Smooth muscle cell of the brain vasculature (primary cell): ENCODE results near the gene ZNF567.
"Not testable (repeated sequence)": the region's sequence is repeated elsewhere in the genome, so short reads cannot be mapped to it uniquely, and the experiment has no call there.

ENCODE experiments used
- DNase-seq: peaks from one replicate; pipeline ENCODE4 v3.0.0-alpha.2; 2012; ENCODE audit warnings: low read depth, low spot score

ZNF567 gene

DNA sequence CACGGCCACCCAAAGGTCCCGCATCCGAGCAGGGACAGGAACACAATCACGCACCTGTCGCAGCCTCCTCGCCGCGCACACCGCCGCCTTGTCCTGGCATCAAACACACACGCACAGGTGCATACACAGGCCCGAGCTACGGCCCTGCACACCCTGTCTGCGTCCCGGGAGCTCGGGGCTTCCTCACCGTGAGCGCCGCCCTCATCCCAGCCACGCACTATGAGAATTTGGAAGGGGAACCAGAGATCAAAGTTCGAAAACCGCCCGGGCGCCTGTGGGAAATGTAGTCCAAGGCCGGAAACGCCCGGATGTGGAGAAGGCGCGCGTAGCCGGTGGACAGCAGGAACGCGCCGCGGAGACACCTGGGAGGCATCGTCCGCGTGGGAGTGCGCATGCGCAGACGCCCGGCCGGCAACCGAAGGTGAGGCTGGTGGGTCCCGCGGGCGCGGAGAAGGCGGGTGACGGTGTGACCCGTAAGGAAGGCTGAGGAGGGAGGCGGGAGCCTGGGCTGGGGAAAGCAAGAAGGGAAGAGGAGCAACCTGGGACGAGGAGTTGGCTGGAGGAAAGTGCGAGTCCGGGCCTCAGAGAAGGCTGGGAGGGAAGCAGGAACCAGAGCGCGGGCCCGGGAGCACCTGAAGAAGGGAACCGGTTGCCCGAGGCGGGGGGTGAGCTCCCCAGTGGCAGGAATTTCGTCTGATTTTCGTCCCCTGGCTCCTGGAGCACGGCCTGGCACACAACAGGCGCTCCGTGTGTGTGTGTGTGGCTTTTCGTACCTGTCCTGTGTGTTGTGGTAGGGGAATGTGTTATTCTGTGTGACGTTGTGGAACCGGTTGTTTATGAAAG, at the start of gene ZNF567:
Gene ZNF567, plus strand, starts transcription at position 399 of the 843 bp plus-strand sequence. CDS start 7,256 bp downstream, outside the sequence.
- DNase-seq, result peak; percentile 78

DNA sequence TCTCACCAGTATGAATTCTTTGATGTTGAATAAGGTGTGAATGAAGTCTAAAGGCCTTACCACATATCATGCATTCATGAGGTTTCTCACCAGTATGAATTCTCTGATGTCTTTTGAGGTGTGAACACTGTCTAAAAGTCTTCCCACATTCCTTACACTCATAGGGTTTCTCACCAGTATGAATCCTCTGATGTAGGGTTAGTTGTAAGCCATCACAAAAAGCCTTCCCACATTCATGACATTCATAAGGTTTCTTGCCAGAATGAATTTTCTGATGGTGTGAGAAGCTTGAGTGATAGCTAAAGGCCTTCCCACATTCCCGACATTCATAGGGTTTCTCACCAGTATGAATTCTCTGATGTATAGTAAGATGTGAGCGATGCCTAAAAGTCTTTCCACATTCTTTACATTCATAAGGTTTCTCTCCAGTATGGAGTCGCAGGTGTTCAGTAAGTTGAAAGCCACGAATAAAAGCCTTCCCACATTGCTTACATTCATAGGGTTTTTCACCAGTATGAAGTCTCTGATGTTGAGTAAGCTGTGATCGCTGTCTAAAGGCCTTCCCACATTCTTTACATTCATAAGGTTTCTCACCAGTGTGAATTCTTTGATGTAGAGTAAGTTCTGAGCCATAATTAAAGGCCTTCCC, 48.4 kb upstream of the ZNF567 start:
- no peak for DNase-seq

GRCh38 chr19:36646746-36647145, 40.7 kb upstream of the ZNF567 start:
- no peak for DNase-seq

GRCh38 chr19:36652958-36653357, 34.5 kb upstream of the ZNF567 start:
- no peak for DNase-seq

DNA sequence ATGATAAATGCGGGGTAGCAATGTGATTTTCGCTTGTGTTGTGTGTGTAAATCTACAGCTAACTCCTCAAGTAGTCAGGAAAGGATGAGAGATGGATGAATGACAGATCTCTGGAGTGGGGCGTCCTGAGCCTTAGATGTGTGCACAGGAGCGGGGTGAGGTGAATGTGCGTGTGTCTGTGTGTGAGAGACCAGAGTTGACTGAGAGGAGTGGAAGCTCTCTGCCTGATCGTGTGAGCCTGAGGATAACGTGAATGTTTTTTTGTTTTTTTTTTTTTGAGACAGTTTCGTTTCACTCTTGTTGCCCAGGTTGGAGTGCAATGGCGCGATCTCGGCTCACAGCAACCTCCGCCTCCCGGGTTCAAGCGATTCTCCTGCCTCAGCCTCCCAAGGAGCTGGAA, 21.6 kb upstream of the ZNF567 start:
- no peak for DNase-seq

GRCh38 chr19:36668646-36669045, 18.8 kb upstream of the ZNF567 start:
- DNase-seq, result no peak

DNA sequence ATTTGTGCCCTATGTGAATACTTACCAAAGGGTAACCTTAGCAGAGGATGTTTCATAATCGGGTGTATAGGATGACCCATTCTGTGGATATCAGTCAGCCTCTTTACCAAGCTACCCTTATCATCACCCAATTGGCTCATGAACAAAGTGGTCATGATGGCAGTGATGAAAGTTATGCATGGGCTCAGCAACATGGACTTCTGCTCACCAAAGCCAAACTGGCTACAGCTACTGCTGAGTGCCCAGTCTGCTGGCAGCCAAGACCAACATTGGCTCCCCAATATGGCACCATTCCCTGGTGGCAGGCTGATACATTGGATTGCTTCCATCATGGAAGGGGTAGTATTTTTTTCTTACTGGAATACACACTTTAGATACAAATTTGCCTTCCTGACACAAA, 15.0 kb upstream of the ZNF567 start:
- DNase-seq, result no peak

DNA sequence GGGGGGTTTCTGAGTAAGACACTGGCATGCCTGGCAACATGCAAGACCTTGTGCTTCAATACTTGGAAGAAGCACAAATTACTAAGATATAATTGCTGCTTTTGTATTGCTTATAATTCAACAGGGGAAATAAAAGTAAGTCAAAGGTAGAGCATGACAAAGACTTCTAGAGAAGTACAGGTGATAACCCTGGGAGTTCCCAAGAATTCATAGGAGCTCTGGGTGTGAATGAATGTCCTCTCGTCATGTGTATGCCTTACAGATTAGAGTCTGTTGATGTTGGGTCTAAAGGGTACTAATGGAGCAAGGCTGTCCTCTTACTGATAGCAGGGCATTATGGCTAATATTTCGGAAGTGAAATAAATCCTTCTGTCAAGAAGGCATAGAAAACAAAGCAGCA, 13.2 kb upstream of the ZNF567 start:
- DNase-seq, result no peak

GRCh38 chr19:36679455-36679854, 8.0 kb upstream of the ZNF567 start:
- DNase-seq, result no peak

DNA sequence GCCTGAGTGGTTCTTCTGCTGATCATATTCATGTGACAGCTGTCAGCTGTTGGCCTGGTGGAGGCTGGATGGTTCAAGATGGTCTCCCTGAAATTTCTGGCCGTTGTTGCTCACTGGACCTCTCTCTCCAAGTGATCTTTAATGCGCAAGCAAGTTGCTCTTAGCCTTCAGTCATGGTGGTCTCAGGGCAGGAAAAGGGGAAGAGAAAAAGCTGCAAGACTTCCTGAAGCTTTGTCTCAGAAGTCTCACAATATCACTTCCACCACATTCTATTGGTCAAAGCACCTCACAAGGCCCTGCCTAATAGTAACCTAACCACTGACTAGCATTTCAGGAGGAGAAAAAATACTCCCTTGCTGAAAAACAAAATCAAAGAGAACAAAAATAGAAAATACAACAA, 1.6 kb upstream of the ZNF567 start:
- DNase-seq, result no peak

GRCh38 chr19:36686365-36687213, 823 bp upstream of the ZNF567 start:
- no peak for DNase-seq

- DNase-seq, result no peak
These were observed 646 bp downstream of the ZNF567 start for GRCh38 chr19:36688058-36688457.

DNA sequence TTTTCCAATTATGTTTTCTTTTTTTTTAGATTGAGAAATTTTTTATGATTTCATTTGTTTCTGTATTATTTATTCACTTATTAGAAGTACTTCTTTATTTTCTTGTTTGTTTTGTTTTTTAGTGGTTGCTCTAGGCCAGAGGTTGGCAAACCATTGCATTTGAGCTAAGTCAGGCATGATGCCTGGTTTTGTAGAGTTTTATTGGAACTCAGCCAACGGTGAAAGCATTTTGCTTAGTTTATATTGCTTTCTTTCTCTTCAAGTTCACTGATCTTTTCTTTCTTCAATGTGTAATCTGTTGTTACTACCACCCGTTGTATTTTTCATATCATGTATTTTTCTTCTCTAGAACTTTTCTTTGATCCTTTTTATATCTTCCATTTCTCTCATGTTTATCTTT, 19.7 kb downstream of the ZNF567 start:
- DNase-seq, result no peak

- no peak for DNase-seq
These were observed 22.0 kb downstream of the ZNF567 start for GRCh38 chr19:36709423-36709822.

DNA sequence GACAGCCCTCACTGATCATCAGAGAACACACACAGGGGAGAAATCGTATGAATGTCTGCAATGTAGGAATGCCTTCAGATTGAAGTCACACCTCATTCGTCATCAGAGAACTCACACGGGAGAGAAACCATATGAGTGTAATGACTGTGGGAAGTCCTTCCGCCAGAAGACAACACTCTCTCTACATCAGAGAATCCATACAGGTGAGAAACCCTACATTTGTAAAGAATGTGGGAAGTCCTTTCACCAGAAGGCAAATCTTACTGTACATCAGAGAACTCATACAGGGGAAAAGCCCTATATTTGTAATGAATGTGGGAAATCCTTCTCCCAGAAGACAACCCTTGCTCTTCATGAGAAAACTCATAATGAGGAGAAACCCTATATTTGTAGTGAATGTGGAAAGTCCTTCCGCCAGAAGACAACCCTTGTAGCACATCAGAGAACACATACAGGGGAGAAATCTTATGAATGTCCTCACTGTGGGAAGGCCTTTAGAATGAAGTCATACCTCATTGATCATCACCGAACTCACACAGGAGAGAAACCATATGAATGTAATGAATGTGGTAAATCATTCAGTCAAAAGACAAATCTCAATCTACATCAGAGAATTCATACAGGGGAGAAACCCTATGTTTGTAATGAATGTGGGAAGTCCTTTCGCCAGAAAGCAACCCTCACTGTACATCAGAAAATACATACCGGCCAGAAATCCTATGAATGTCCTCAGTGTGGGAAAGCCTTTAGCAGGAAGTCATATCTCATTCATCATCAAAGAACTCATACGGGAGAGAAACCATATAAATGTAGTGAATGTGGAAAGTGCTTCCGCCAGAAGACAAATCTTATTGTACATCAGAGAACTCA, 32.5 kb downstream of the ZNF567 start:
- no peak for DNase-seq

DNA sequence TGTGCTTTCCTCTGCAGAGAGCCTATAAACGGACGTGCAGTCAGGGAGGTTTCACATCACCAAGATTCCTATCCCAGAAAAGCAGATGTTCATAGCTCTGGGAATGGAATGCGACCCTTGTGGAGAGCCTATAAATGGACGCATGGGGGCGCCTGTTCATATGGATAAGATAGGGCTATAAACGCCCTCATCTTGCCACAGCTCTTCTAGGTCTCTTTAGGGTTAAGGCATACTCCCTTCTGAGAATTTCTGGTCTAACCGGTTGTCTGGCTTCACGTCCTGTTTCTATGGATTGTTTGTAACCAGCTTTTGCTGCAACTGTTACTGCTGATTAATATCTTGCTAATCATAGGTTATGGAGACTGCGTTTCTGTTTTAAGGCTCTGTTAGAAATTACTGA, 48.8 kb downstream of the ZNF567 start:
- not testable (repeated sequence) for DNase-seq

GRCh38 chr19:36745870-36746269, 58.5 kb downstream of the ZNF567 start:
- DNase-seq, result no peak

GRCh38 chr19:36747750-36748149, 60.3 kb downstream of the ZNF567 start:
- DNase-seq, result no peak

DNA sequence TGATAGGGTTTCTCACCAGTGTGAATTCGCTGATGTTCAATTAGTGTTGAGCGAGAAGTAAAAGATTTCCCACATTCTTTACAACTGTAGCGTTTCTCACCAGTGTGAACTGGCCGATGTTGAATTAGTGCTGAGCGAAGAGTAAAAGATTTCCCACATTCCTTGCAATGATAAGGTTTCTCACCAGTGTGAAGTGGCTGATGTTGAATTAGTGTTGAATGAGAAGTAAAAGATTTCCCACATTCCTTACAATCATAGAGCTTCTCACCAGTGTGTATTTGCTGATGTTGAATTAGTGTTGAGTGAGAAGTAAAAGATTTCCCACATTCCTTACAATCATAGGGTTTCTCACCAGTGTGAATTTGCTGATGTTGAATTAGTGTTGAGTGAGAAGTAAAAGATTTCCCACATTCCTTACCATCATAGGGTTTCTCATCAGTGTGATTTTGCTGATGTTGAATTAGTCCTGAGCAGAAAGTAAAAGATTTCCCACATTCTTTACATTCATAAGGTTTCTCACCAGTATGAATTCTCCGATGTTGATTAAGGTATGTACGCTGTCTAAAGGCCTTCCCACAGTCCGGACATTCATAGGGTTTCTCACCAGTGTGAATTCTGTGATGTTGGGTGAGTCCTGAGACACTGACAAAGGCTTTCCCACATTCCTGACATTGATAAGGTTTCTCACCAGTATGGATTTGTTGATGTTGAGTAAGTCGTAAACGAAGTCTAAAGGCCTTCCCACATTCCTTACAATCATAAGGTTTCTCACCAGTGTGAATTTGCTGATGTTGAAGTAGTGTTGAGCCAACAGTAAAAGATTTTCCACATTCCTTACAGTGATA, 61.2 kb downstream of the ZNF567 start:
- DNase-seq, result no peak

GRCh38 chr19:36749613-36750012, 62.2 kb downstream of the ZNF567 start:
- DNase-seq, result not testable (repeated sequence)
